ENCODE measurements around the gene CLIC4.
"Not testable (repeated sequence)": the region's sequence is repeated elsewhere in the genome, so short reads cannot be mapped to it uniquely, and the experiment has no call there.

CLIC4 gene

GRCh38 chr1:24886241-24886640, 141.0 kb downstream of the CLIC4 start:
- in situ Hi-C loops (cut with HindIII; ENCODE audit: low sequenced_read_pairs): no loop called here
- DNase-seq (ENCODE audit: low read depth): no peak
- no peak overlapping the region for H3K4me3 ChIP-seq (ENCODE audit: low read depth, low read length)
- no peak for TF ChIP-seq CTCF (IDR thresholded peaks at IDR 0.05; ENCODE audit: low read depth, low read length, missing control alignments)

DNA sequence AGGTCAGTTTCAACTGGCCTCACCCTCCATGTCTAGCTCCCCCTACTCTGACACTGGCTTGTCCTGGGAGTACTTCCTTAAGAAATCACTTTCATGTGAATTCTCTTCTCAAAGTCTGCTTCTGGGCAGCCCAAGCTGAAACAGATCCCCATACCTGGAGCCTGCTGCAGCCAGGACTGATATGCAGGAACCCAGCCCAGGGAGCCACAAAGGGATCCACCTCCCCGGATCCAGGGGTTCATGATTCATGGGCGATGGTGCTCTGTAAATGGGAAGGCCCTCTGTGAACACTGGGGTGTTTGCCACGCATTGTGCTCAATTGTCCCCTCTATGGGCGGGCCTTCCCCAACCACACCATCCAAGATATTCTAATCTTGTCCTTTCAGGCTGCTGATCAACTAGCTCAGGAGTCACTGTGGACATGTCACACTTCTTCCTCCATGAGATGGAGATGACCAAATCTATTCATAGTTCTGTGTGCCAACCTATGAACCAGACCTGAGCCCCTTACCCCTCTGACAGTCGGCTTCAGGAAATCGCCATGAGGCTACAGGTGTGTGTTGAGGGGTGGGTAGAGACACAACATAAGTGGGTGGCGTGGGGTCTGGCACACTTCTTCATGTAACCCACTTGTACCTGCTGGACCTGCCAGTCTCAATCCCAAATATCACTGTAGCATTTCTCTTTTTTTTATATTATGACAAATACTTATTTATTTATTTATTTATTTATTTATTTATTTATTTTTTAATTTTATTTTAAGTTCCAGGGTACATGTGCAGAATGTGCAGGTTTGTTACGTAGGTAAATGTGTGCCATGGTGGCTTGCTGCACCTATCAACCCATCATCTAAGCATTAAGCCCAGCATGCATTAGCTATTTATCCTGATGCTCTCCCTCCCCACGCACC, 143.1 kb downstream of the CLIC4 start:
- no peak overlapping the region for H3K4me3 ChIP-seq (ENCODE audit: low read depth, low read length)
- no peak for DNase-seq (ENCODE audit: low read depth)
- in situ Hi-C loops (cut with HindIII; ENCODE audit: low sequenced_read_pairs): no loop called here
- TF ChIP-seq CTCF (IDR thresholded peaks at IDR 0.05; ENCODE audit: low read depth, low read length, missing control alignments): no peak

DNA sequence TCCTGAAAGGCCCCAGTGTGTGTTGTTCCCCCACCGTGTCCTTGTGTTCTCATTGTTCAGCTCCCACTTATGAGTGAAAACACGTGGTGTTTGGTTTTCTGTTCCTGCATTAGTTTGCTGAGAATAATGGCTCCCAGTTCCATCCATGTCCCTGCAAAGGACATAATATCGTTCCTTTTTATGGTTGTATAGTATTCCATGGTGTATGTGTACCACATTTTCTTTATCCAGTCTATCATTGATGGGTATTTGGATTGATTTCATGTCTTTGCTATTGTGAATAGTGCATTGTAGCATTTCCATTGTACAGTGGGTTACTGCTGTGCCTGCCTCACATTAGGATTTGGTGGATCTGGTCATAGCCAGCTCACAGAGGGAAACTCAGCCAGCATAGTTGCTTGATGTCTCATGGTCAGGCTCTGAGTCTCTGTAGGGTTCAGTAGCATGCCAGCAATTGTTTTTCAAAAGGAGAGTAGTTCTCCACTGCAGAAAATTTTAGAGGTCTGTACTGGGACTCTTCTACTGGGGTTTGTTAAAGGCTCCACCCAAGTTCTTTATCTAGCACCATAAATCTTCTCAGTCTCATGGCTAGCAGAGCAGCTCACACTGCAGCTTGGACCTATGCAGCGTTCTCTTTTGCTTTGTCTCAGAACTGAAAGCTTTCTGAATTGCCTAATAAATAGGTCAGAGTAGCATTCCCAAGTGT, 143.9 kb downstream of the CLIC4 start:
- TF ChIP-seq CTCF (IDR thresholded peaks at IDR 0.05; ENCODE audit: low read depth, low read length, missing control alignments): no peak
- H3K4me3 ChIP-seq (ENCODE audit: low read depth, low read length): no peak overlapping the region
- DNase-seq (ENCODE audit: low read depth): no peak
- in situ Hi-C loops (cut with HindIII; ENCODE audit: low sequenced_read_pairs): no loop called here

GRCh38 chr1:24890887-24891286, 145.6 kb downstream of the CLIC4 start:
- in situ Hi-C loops (cut with HindIII; ENCODE audit: low sequenced_read_pairs): no loop called here
- H3K4me3 ChIP-seq (ENCODE audit: low read depth, low read length): no peak overlapping the region
- no peak for DNase-seq (ENCODE audit: low read depth)
- no peak for TF ChIP-seq CTCF (IDR thresholded peaks at IDR 0.05; ENCODE audit: low read depth, low read length, missing control alignments)

DNA sequence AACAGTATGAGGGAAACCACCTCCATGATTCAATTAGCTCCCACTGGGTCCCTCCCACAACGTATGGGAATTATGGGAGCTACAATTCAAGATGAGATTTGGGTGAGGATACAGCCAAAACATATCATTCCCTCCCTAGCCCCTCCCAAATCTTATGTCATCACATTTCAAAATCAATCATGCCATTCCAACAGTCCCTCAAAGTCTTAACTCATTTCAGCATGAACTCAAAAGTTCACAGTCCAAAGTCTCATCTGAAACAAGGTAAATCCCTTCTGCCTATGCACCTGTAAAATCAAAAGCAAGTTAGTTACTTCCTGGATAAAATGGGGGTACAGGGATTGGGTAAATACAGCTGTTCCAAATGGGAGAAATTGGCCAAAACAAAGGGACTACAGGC, 146.1 kb downstream of the CLIC4 start:
- DNase-seq (ENCODE audit: low read depth); in situ Hi-C loops (cut with HindIII; ENCODE audit: low sequenced_read_pairs): not testable (repeated sequence)

DNA sequence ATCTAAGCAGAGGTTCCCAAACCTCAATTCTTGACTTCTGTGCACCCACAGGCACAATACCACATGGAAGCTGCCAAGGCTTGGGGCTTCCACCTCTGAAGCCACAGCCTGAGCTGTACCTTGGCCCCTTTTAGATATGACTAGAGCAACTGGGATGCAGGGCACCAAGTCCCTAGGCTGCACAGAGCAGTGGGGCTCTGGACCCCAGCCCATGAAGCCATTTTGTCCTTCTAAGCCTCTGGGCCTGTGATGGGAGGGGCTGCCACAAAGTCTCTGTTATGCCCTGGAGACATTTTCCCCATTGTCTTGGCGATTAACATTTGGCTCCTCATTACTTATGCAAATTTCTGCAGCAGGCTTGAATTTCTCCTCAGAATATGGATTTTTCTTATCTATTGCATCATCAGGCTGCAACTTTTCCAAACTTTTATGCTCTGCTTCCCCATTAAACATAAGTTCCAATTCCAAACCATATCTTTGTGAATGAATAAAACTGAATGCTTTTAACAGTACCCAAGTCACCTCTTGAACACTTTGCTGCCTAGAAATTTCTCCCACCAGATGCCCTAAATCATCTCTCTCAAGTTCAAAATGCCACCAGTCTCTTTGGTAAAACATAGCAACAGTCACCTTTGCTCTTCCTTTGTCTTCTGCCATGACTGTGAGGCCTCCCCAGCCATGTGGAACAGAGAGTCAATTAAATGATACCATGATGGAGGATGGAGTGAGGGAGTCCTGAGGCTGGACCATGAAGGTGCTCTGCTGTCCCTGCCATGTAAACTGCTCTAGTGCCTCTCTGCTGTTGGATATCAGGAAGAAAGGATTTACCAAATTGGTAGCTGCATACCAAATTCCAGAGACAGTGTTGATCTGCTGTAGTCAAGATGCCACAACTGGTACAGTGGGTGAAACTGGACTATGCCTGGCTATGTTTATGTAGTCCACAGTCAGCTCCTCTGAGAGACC, 147.2 kb downstream of the CLIC4 start:
- H3K4me3 ChIP-seq (ENCODE audit: low read depth, low read length): no peak overlapping the region
- in situ Hi-C loops (cut with HindIII; ENCODE audit: low sequenced_read_pairs): no loop called here
- no peak for TF ChIP-seq CTCF (IDR thresholded peaks at IDR 0.05; ENCODE audit: low read depth, low read length, missing control alignments)
- DNase-seq (ENCODE audit: low read depth): no peak

More for the DNA sequence above, 146.1 kb downstream of the CLIC4 start:
- not testable (repeated sequence) for H3K4me3 ChIP-seq (ENCODE audit: low read depth, low read length)

All from astrocyte of the cerebellum (primary cell).